ENCODE measurements around the gene MAGEB10.
"Not testable (repeated sequence)": the region's sequence is repeated elsewhere in the genome, so short reads cannot be mapped to it uniquely, and the experiment has no call there.

Gene MAGEB10

GRCh38 chrX:27807690-27808089 is at the start of gene MAGEB10:
Gene MAGEB10, plus strand, starts transcription at chrX:27807990. Its CDS starts 13,317 bp downstream, at chrX:27821307.
- no peak for FAIRE-seq

GRCh38 chrX:27765718-27766117 is 42.1 kb upstream of the MAGEB10 start:
- no peak for FAIRE-seq

- peak; percentile 58 for FAIRE-seq
Measured at GRCh38 chrX:27767387-27767786, 40.4 kb upstream of the MAGEB10 start.

GRCh38 chrX:27775984-27776383 is 31.8 kb upstream of the MAGEB10 start:
- FAIRE-seq: no peak

- FAIRE-seq: no peak
Measured at GRCh38 chrX:27796640-27797257, 11.0 kb upstream of the MAGEB10 start.

- FAIRE-seq: no peak
Measured at GRCh38 chrX:27797575-27797974, 10.2 kb upstream of the MAGEB10 start.

- FAIRE-seq: no peak
Measured at GRCh38 chrX:27808226-27808625, 436 bp downstream of the MAGEB10 start.

GRCh38 chrX:27808991-27809859 is 1.4 kb downstream of the MAGEB10 start:
- FAIRE-seq: not testable (repeated sequence)

GRCh38 chrX:27815209-27815608 is 7.4 kb downstream of the MAGEB10 start:
- FAIRE-seq: no peak

GRCh38 chrX:27823812-27824211 is 16.0 kb downstream of the MAGEB10 start:
- FAIRE-seq: no peak

GRCh38 chrX:27838185-27838584 is 30.4 kb downstream of the MAGEB10 start:
- FAIRE-seq: no peak

GRCh38 chrX:27840881-27841280 is 33.1 kb downstream of the MAGEB10 start:
- FAIRE-seq: no peak

GRCh38 chrX:27842859-27843258 is 35.1 kb downstream of the MAGEB10 start:
- no peak for FAIRE-seq

GRCh38 chrX:27860337-27860736 is 52.5 kb downstream of the MAGEB10 start:
- no peak for FAIRE-seq

- no peak for FAIRE-seq
Measured at GRCh38 chrX:27863809-27864208, 56.0 kb downstream of the MAGEB10 start.
